H1 (cell line): Measurements from ENCODE around the gene SAG. TPM values are rescaled to one million over a fixed set of nuclear protein-coding genes. Genes with fewer than 3 reads are reported as not detected.

Experiments used
- BACH1 ChIP-seq: IDR thresholded peaks from 2 replicates; pipeline ENCODE4 v1.6.1; 2012; ENCODE audit warnings: low read length, improper control_type of control experiment
- CREB1 ChIP-seq: IDR thresholded peaks from 2 replicates; pipeline ENCODE4 v1.6.1; 2012; ENCODE audit warnings: inconsistent platforms
- CTCF ChIP-seq, 3 experiments: IDR thresholded peaks; 1 replicate in 2 of 3; 2 replicates in 1 of 3; pipeline versions ENCODE4 v1.5.1 to v1.6.1; 2011; ENCODE audit warnings: low read length in 3 of 3, mild to moderate bottlenecking in 3 of 3, inconsistent platforms in 2 of 3, low read depth in 1 of 3, moderate library complexity in 1 of 3; ENCODE audit not compliant: insufficient read depth in 1 of 3; ENCODE audit errors: control extremely low read depth in 1 of 3
- FOSL1 ChIP-seq: IDR thresholded peaks from 2 replicates; pipeline ENCODE4 v1.6.1; 2011; ENCODE audit warnings: mild to moderate bottlenecking, low read depth, low read length, moderate library complexity; ENCODE audit not compliant: insufficient read depth
- PHF8 ChIP-seq: fragments of 200-600 bp; sonication (generic); conservative IDR thresholded peaks from 2 replicates; pipeline ENCODE4 v1.7.1; 2012; ENCODE audit warnings: low read depth, mild to moderate bottlenecking, inconsistent platforms, low read length, moderate library complexity
- SIN3A ChIP-seq, 2 experiments: IDR thresholded peaks in 1 of 2; conservative IDR thresholded peaks in 1 of 2; 2 replicates each; pipeline ENCODE4 v1.6.1; 2011 to 2012; ENCODE audit warnings: low read length in 2 of 2, improper control_type of control experiment in 1 of 2, low read depth in 1 of 2, mild to moderate bottlenecking in 1 of 2
- TAF1 ChIP-seq: IDR thresholded peaks from 2 replicates; pipeline ENCODE4 v1.6.1; 2011; ENCODE audit warnings: mild to moderate bottlenecking, low read depth, low read length
- polyA plus RNA-seq, 7 experiments: library from polyadenylated mRNA; depleted of rRNA in 3 of 7; stranded (reverse) in 5 of 7; unstranded in 2 of 7; fragments of >200 nt in 5 of 7; fragments of 200-250 nt in 2 of 7; gene quantifications; 1 replicate in 5 of 7; 2 replicates in 1 of 7; 4 replicates in 1 of 7; pipeline versions ENCODE4 v1.2.1 to v1.2.3, GENCODE V29; 2011 to 2013; ENCODE audit warnings: missing spikeins in 2 of 7, mixed read lengths in 2 of 7
- total RNA-seq: library from RNA; stranded (reverse); fragmentation: NEBNext Ultra II Directional; extraction: Animal tissue kit (Norgen Biotek cat#: 25700); gene quantifications from 2 replicates; pipeline ENCODE4 v1.2.1, GENCODE V29; 2021
- TF ChIP-seq, protein P1 (sequence below): IDR thresholded peaks from 2 replicates; pipeline ENCODE4 v1.6.1; 2011; ENCODE audit warnings: low read length, improper control_type of control experiment

Gene SAG
- total and polyA plus RNA-seq, 2 of the 8 experiments (the other 6 are each of a cell fraction or from before 2014, with no cell fraction given), result not detected

GRCh38 chr2:233381638-233381995 is 74.0 kb downstream of the SAG start (continued):
- TF ChIP-seq CTCF (IDR thresholded peaks at IDR 0.05; ENCODE audit: control extremely low read depth in 1 of 3, insufficient read depth in 1 of 3, low read depth in 1 of 3, low read length in 3 of 3) (no peak), TAF1 (no peak), SIN3A (conservative IDR thresholded peaks at IDR 0.05 in 1 of 2, IDR thresholded peaks at IDR 0.05 in 1 of 2; ENCODE audit: low read depth in 1 of 2, low read length in 2 of 2) (no peak), BACH1 (no peak), PHF8 (no peak), FOSL1 (no peak), CREB1 (no peak)
- TF ChIP-seq, protein P1, sequence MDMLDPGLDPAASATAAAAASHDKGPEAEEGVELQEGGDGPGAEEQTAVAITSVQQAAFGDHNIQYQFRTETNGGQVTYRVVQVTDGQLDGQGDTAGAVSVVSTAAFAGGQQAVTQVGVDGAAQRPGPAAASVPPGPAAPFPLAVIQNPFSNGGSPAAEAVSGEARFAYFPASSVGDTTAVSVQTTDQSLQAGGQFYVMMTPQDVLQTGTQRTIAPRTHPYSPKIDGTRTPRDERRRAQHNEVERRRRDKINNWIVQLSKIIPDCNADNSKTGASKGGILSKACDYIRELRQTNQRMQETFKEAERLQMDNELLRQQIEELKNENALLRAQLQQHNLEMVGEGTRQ, result no peak
- TF ChIP-seq, all 59 proteins: peak for 0
